ENCODE measurements around the gene SEC22A.

Gene SEC22A

DNA sequence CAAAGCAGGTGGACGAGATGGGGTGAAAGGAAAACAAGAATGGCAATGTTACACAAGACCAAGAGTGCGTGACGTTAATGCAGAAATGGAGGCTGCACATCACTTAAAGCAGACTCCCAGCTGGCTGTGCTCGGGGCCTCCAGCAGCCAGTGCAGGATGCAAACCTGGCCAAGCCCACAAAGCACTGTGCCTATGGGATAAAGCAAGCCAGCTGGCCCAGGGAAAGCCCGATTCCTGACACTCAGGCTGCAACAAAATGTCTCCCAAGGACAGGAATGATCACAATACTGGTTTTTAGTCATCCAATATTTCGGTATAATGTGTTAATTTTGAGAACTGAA lies 86.2 kb downstream of the SEC22A start:
- no peak for DNase-seq (ENCODE audit: low read depth)

- DNase-seq (ENCODE audit: low read depth) = no peak
These were observed 87.8 kb downstream of the SEC22A start for GRCh38 chr3:123289391-123290106.

DNA sequence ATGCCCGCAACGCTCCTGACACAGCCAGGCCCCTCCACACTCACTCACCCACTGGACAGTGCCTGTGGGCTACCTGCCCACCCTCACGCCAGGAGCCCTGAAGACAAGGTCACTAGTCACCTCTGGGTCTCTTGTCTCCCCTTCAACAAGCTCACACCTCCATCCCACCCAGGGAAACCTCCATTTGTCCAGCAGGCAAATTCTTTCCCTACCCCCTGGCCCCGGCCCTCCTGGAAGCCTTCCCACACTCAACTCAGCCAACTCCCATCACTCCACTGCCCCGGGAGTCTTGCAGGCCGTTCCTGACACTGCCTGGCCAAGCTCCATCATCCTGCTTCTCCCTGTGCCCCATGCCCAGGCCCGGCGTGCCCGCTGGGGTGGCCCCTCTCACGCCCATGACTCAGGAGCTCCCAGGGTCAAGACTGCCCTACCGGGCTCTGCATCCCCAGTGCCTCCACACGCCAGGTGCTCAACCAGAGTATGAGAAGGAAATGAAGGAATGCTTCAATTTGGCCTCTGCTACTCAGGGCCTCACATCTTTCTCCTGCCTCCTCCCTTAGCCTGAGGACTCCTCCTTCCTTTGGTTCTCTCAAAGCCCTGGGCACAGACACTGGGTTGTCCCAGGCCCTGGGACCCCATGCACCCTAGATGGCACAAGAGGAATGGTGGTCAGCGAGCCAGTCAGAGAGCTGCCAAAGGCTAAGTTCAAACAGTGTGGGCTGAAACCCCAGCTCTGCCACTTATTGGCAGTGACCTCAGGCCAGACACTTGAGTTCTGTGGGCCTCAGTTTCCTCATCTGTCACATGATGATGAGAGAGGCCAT lies 88.6 kb downstream of the SEC22A start:
- no peak for DNase-seq (ENCODE audit: low read depth)

DNA sequence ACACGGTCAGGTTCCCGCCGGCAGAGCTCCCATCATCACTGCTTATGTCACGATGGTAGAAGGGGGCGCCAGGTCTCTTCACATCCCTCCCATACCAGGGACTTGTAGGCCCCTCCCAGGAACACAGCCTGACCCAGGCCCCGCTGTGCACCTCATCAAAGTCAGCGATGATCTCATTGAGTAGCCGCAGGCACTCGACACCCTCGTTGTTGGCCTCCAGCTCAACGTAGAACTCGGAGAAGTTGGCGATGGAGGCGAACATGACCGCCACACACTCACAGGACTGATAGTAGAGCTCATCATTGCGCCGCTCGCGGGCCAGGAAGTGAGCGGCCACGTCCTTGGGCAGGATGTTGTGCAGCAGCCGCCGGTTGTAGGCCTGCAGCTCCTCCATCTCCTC lies 89.2 kb downstream of the SEC22A start:
- no peak for DNase-seq (ENCODE audit: low read depth)

GRCh38 chr3:123291404-123291803 lies 89.7 kb downstream of the SEC22A start:
- DNase-seq (ENCODE audit: low read depth) = no peak

GRCh38 chr3:123292321-123293310 lies 90.9 kb downstream of the SEC22A start:
- no peak for DNase-seq (ENCODE audit: low read depth)

DNA sequence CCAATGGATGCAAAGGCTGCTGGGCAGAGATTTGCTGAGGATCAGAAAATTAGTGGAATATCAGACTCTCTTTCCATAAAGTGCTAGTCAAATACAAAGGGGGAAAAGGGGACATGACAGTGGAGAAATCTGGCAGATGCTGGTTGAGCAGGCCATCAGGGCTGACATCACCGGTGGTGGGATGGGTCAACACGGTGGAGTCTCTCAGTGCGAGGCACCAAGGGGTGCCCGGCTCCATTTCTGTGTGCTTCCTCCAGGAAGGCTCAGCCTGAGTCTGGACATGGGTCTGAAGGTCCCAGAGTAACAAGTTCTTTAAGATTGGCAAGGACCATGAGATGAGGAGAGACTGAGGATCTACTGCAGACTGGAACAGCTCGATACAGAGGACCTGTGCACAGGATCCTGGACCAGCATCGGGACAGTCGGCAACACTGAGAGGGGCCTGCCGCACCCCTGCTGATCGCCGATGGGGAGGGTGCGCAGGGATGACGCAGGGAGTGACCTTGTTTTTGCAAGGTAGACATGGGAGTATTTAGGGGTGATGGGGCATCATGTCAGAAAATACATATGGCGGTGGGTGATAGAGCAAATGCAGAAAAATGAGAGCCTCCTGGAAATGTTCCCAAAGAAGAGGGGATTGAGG lies 92.7 kb downstream of the SEC22A start:
- no peak for DNase-seq (ENCODE audit: low read depth)

GRCh38 chr3:123295171-123295900 lies 93.6 kb downstream of the SEC22A start:
- no peak for DNase-seq (ENCODE audit: low read depth)

DNA sequence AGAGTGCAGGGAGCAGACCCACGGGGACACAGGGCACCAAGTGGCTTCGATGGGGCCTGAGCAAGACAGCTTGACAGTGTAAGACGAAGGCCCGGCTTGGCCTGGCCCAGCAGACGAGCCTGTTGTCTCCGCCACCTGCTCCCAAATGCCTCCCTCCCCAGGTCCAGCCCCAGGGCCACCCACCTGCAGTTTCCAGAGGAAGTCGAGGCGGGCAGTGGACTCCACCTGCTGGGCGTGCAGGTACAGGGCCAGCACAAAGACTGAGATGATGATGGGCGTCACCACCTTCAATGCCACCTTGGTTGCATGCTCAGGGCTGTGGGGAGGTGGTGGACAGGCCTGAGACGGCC lies 94.1 kb downstream of the SEC22A start:
- DNase-seq (ENCODE audit: low read depth) = no peak

GRCh38 chr3:123296261-123296660 lies 94.5 kb downstream of the SEC22A start:
- DNase-seq (ENCODE audit: low read depth) = no peak

GRCh38 chr3:123296836-123297626 lies 95.3 kb downstream of the SEC22A start:
- DNase-seq (ENCODE audit: low read depth) = no peak

DNA sequence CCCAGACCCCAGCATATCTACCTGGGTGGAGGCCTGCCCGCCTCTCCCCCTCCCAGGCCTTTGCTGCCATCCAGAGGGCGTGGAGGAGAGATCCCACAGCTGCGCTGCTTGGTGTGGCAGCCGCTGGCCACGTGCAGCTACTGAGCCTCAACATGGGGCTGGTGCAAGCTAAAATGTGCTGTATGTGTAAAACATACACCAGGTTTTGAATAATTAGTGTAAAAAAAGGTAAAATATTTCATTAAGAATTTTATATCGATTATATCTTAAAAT lies 95.8 kb downstream of the SEC22A start:
- DNase-seq (ENCODE audit: low read depth) = no peak

- DNase-seq (ENCODE audit: low read depth) = no peak
These were observed 97.2 kb downstream of the SEC22A start for GRCh38 chr3:123298903-123299302.

- no peak for DNase-seq (ENCODE audit: low read depth)
These were observed 97.8 kb downstream of the SEC22A start for GRCh38 chr3:123299581-123299980.

DNA sequence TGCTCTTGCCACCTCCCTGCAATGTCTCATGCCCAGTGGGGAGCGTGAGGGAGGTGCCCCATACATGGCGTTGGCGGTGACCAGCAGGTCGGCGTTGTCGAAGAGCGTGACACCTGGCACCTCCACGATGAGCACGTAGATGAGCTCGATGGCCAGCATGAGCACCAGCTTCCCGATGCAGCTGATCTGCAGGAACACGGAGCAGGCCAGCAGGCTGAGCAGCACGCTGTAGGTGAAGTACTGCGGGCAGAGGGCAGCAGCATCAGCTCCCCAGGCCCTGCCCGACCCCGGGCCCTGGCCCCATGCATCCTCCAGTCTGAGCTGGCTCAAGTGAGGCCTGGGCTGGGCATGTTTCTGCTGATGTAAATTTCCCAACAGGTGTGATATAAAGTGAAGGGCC lies 98.3 kb downstream of the SEC22A start:
- DNase-seq (ENCODE audit: low read depth) = no peak

GRCh38 chr3:123300583-123300982 lies 98.8 kb downstream of the SEC22A start:
- DNase-seq (ENCODE audit: low read depth) = no peak

DNA sequence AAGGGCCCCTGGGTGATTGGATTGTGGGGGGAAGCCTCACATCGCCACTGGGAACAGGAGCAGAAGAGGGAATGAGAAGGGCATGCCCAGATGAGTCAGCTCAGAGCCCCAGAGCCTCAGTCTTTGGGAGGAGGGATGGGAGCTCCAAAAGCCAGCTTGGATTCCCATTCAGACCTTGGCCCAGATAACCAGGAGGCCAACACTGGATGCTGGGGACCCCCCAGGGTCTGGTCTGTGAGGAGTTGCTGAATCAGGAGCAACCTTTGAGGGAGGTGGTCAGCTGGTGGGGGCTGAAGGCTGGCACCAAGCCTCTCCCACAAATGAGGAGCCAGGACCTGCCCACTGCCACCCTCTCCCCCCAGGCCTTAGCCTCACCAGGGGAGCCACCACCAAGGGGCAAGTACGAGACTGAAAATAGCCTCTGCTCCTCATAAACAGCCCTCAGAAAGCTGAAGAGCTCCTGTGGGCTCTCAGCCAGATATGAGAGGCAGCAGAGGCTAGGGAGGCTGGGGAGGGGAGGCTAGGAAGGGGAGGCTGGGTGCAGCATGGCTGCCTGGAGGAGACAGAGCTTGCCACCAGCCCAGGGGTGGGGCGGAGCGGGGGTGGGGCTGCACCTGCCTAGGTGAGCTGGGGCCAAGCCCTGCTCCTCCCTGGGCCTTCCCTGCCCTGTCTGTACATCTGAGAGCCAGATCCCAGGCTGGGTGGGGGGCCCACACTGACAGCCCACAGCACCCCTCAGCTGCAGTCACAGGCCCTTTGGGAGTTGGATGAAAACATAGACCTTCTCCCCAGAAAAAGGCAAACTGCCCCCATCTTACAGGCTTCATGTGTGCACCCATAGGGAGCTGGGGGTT lies 99.8 kb downstream of the SEC22A start:
- DNase-seq (ENCODE audit: low read depth) = no peak

GRCh38 chr3:123302961-123303360 lies 101.2 kb downstream of the SEC22A start:
- no peak for DNase-seq (ENCODE audit: low read depth)

DNA sequence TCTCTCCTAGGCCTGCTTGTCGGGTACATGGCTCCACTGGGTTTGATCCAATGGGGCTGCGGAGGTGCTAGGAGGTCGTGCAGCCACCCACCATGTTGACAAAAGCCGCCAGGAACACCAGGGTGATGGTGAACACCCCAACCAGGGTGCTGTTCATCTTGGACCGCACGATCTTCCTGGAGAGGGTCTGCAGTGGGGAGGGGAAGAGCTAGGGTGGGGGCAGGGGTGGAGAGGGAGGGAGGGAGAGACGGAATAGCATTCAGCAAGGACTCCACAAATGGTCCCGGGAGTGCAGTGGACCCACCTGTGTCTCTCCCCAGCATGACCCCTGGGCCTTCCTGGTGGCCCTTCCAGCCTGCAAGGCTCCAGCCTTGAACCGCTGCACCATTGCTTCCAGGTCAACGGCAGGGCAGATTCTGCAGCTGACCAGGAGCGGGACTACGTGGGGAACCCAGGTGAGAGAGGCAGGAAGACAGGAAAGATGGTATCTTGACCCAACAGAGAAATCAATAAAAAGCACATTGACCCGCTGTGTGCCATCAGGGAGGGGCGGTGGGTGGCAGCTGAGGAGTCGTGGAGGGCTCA lies 102.3 kb downstream of the SEC22A start:
- DNase-seq (ENCODE audit: low read depth) = no peak
